Mesothelial cell of epicardium (in vitro differentiated cells): Measurements from ENCODE around the gene ENSA. TPM values are rescaled to one million over a fixed set of nuclear protein-coding genes. Genes with fewer than 3 reads are reported as not detected.
"Not testable (repeated sequence)": the region's sequence is repeated elsewhere in the genome, so short reads cannot be mapped to it uniquely, and the experiment has no call there.

Experiments used
- DNase-seq, 2 experiments: peaks; one replicate each; pipeline ENCODE4 v3.0.0; 2021; ENCODE audit warnings: low spot score in 2 of 2; ENCODE audit not compliant: unreplicated experiment in 2 of 2
- H3K27ac Mint-ChIP-seq: 2 replicates; pipeline ENCODE4 v1.8.0; 2021; ENCODE audit warnings: mixed read lengths
- H3K27me3 Mint-ChIP-seq: 2 replicates; pipeline ENCODE4 v1.8.0; 2021; ENCODE audit warnings: low read depth, mixed read lengths
- H3K36me3 Mint-ChIP-seq: 2 replicates; pipeline ENCODE4 v1.8.0; 2021; ENCODE audit warnings: mixed read lengths
- H3K4me1 Mint-ChIP-seq: 2 replicates; pipeline ENCODE4 v1.8.0; 2021; ENCODE audit warnings: mixed read lengths
- H3K4me3 Mint-ChIP-seq: 2 replicates; pipeline ENCODE4 v1.8.0; 2021; ENCODE audit warnings: mild to moderate bottlenecking, moderate library complexity, mixed read lengths
- H3K9me3 Mint-ChIP-seq: 2 replicates; pipeline ENCODE4 v1.8.0; 2021; ENCODE audit warnings: mixed read lengths
- CTCF ChIP-seq: fragments of 200-600 bp; sonication (generic); IDR thresholded peaks from one replicate; pipeline ENCODE4 v1.5.0; 2021; ENCODE audit warnings: antibody characterized with exemption; ENCODE audit not compliant: unreplicated experiment
- total RNA-seq: library from RNA; stranded (reverse); gene quantifications from 3 replicates; pipeline ENCODE4 v1.2.1, GENCODE V29; 2021

The ENSA gene
- total RNA-seq, 1 donor from 2014 or later, result 117 TPM

- Mint-ChIP-seq H3K9me3 (no peaks in the 10 kb centered on the region), H3K4me3 (peak overlapping the region; percentile 98), H3K27ac (peak overlapping the region; percentile 98), H3K36me3 (peaks cover 35% of the 10 kb centered on the region), H3K27me3 (no peaks in the 10 kb centered on the region), H3K4me1 (peaks cover 45% of the 10 kb centered on the region)
- TF ChIP-seq CTCF, result no peak
- no peak for DNase-seq
Observed at GRCh38 chr1:150576794-150577556, 52.4 kb downstream of the ENSA start.

GRCh38 chr1:150576367-150576711, 53.1 kb downstream of the ENSA start:
- Mint-ChIP-seq H3K27ac (peak overlapping the region; percentile 83), H3K4me1 (peaks cover 45% of the 10 kb centered on the region), H3K9me3 (no peaks in the 10 kb centered on the region), H3K27me3 (no peaks in the 10 kb centered on the region), H3K36me3 (peaks cover 36% of the 10 kb centered on the region), H3K4me3 (peak overlapping the region; percentile 98)
- no peak for DNase-seq
- no peak for TF ChIP-seq CTCF

- peak overlapping the region; percentile 98 for H3K4me3 Mint-ChIP-seq
- TF ChIP-seq CTCF, result no peak
- H3K27me3 Mint-ChIP-seq, result no peaks in the 10 kb centered on the region
- peak overlapping the region; percentile 91 for H3K27ac Mint-ChIP-seq
- peaks cover 41% of the 10 kb centered on the region for H3K4me1 Mint-ChIP-seq
- peaks cover 39% of the 10 kb centered on the region for H3K36me3 Mint-ChIP-seq
- H3K9me3 Mint-ChIP-seq, result no peaks in the 10 kb centered on the region
- no peak for DNase-seq
Observed at GRCh38 chr1:150575518-150576366, 53.7 kb downstream of the ENSA start.

GRCh38 chr1:150575072-150575489, 54.3 kb downstream of the ENSA start:
- no peak for TF ChIP-seq CTCF
- H3K36me3 Mint-ChIP-seq, result peaks cover 39% of the 10 kb centered on the region
- peaks cover 41% of the 10 kb centered on the region for H3K4me1 Mint-ChIP-seq
- H3K27ac Mint-ChIP-seq, result peak overlapping the region; percentile 39
- H3K9me3 Mint-ChIP-seq, result no peaks in the 10 kb centered on the region
- no peak for DNase-seq
- no peaks in the 10 kb centered on the region for H3K27me3 Mint-ChIP-seq
- H3K4me3 Mint-ChIP-seq, result peak overlapping the region; percentile 98

GRCh38 chr1:150574260-150575071, 54.9 kb downstream of the ENSA start:
- Mint-ChIP-seq H3K9me3 (no peaks in the 10 kb centered on the region), H3K36me3 (peaks cover 39% of the 10 kb centered on the region), H3K27ac (peak overlapping the region; percentile 39), H3K27me3 (no peaks in the 10 kb centered on the region), H3K4me3 (peak overlapping the region; percentile 98), H3K4me1 (peaks cover 45% of the 10 kb centered on the region)
- no peak for DNase-seq
- TF ChIP-seq CTCF, result no peak

GRCh38 chr1:150573648-150574071, 55.8 kb downstream of the ENSA start:
- H3K9me3 Mint-ChIP-seq, H3K4me3 Mint-ChIP-seq, H3K27me3 Mint-ChIP-seq, DNase-seq: not testable (repeated sequence)
- Mint-ChIP-seq H3K27ac (peak overlapping the region; percentile 21), H3K4me1 (peaks cover 51% of the 10 kb centered on the region), H3K36me3 (peaks cover 39% of the 10 kb centered on the region)
